Measurements from ENCODE around the gene SUSD1. TPM values are rescaled to one million over a fixed set of nuclear protein-coding genes. Genes with fewer than 3 reads are reported as not detected.

The SUSD1 gene
- total RNA-seq, 6 donors from 2014 or later: 15.5 to 29.5 (median 20.4) TPM

DNA sequence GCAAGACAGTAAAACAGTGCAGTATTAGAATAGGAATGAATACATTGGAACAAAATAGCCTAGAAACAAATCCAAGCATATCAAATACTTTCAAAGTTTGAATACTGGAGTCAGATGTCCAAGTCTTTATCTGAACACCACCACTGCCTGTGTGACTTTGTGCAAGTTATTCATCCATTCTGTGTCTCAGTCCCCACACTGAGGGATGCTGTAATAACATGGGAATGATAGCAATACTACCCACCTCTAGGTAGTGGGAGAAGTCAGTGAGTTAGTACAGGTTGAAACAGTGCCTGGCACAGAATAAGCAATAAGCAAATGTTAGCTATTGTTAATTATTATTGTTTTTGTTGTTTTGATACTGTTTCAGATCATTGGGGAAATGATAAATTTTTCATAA is 130.9 kb downstream of the SUSD1 start:
- TF ChIP-seq POLR2AphosphoS5 (IDR thresholded peaks at IDR 0.05) (no peak), POLR2A (IDR thresholded peaks at IDR 0.05) (no peak), EP300 (IDR thresholded peaks at IDR 0.05) (no peak)
- TF ChIP-seq, protein P1, sequence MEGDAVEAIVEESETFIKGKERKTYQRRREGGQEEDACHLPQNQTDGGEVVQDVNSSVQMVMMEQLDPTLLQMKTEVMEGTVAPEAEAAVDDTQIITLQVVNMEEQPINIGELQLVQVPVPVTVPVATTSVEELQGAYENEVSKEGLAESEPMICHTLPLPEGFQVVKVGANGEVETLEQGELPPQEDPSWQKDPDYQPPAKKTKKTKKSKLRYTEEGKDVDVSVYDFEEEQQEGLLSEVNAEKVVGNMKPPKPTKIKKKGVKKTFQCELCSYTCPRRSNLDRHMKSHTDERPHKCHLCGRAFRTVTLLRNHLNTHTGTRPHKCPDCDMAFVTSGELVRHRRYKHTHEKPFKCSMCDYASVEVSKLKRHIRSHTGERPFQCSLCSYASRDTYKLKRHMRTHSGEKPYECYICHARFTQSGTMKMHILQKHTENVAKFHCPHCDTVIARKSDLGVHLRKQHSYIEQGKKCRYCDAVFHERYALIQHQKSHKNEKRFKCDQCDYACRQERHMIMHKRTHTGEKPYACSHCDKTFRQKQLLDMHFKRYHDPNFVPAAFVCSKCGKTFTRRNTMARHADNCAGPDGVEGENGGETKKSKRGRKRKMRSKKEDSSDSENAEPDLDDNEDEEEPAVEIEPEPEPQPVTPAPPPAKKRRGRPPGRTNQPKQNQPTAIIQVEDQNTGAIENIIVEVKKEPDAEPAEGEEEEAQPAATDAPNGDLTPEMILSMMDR (IDR thresholded peaks at IDR 0.05): no peak
- Histone ChIP-seq H3K4me3 (no peak overlapping the region), H3K4me1 (peaks cover 0 to 3% (median 2%) of the 10 kb centered on the region in 4 donors), H3K9me3 (no peaks in the 10 kb centered on the region), H3K27me3 (no peaks in the 10 kb centered on the region), H3K36me3 (peaks cover 0 to 6% (median 0%) of the 10 kb centered on the region in 4 donors), H3K27ac (no peak overlapping the region)
- ATAC-seq (ENCODE audit: low FRiP score in 2 of 2) (no peak), DNase-seq (no peak)

DNA sequence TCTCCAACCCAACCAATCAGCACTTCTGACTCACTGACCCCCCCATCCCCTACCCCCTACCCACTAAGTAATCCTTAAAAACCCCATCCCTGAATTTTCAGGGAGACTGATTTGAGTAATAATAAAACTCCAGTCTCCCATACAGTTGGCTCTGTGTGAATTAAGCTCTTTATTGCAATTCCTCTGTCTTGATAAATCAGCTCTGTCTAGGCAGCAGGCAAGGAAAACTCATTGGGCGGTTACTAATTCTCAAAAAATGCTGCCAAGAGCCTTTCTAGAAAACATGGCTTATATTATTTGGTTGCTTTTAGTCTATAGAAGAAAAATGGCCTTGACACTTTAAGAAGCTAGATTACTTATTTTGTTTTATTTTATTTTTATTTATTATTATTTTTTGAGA is 131.7 kb downstream of the SUSD1 start:
- H3K4me3 ChIP-seq: no peak overlapping the region
- H3K27me3 ChIP-seq: no peaks in the 10 kb centered on the region
- ATAC-seq (ENCODE audit: low FRiP score in 2 of 2) (no peak), DNase-seq (no peak)
- H3K36me3 ChIP-seq: peaks cover 0 to 6% (median 0%) of the 10 kb centered on the region in 4 donors
- H3K4me1 ChIP-seq: no peaks in the 10 kb centered on the region
- H3K27ac ChIP-seq: no peak overlapping the region
- TF ChIP-seq POLR2A (IDR thresholded peaks at IDR 0.05) (no peak), EP300 (IDR thresholded peaks at IDR 0.05) (no peak), POLR2AphosphoS5 (IDR thresholded peaks at IDR 0.05) (no peak)
- TF ChIP-seq, protein P1 (IDR thresholded peaks at IDR 0.05): no peak
- 94 to 97% methylated on average over 1 of the region's 1 CpG for WGBS, 2 donors
- no peaks in the 10 kb centered on the region for H3K9me3 ChIP-seq

- peaks cover 0 to 6% (median 0%) of the 10 kb centered on the region in 4 donors for H3K36me3 ChIP-seq
- ATAC-seq (ENCODE audit: low FRiP score in 2 of 2): no peak
- TF ChIP-seq POLR2A (IDR thresholded peaks at IDR 0.05): no peak
- no peak for TF ChIP-seq EP300 (IDR thresholded peaks at IDR 0.05)
- TF ChIP-seq, protein P1 (IDR thresholded peaks at IDR 0.05): no peak
- TF ChIP-seq POLR2AphosphoS5 (IDR thresholded peaks at IDR 0.05): no peak
- 89 to 91% methylated on average over 5 of the region's 5 CpGs for WGBS, 2 donors
- H3K9me3 ChIP-seq: no peaks in the 10 kb centered on the region
- no peaks in the 10 kb centered on the region for H3K4me1 ChIP-seq
- H3K27me3 ChIP-seq: no peaks in the 10 kb centered on the region
- DNase-seq: no peak
- H3K27ac ChIP-seq: no peak overlapping the region
- no peak overlapping the region for H3K4me3 ChIP-seq
Observed at GRCh38 chr9:112042769-112043168, 132.3 kb downstream of the SUSD1 start.

GRCh38 chr9:112042244-112042638 is 132.9 kb downstream of the SUSD1 start:
- Histone ChIP-seq H3K4me1 (no peaks in the 10 kb centered on the region), H3K4me3 (no peak overlapping the region), H3K36me3 (peaks cover 0 to 6% (median 0%) of the 10 kb centered on the region in 4 donors), H3K27me3 (no peaks in the 10 kb centered on the region), H3K27ac (no peak overlapping the region), H3K9me3 (no peaks in the 10 kb centered on the region)
- no peak for TF ChIP-seq POLR2A (IDR thresholded peaks at IDR 0.05)
- no peak for TF ChIP-seq POLR2AphosphoS5 (IDR thresholded peaks at IDR 0.05)
- TF ChIP-seq, protein P1 (IDR thresholded peaks at IDR 0.05): no peak
- TF ChIP-seq EP300 (IDR thresholded peaks at IDR 0.05): no peak
- ATAC-seq (ENCODE audit: low FRiP score in 2 of 2) (no peak), DNase-seq (no peak)
- 83 to 92% methylated on average over 3 of the region's 3 CpGs for WGBS, 2 donors

- ATAC-seq (ENCODE audit: low FRiP score in 2 of 2) (peak; percentile 70 to 95), DNase-seq (no peak)
- peaks cover 0 to 6% (median 0%) of the 10 kb centered on the region in 4 donors for H3K36me3 ChIP-seq
- H3K4me1 ChIP-seq: no peaks in the 10 kb centered on the region
- peak; percentile 34 to 83 for TF ChIP-seq POLR2AphosphoS5 (IDR thresholded peaks at IDR 0.05)
- TF ChIP-seq POLR2A (IDR thresholded peaks at IDR 0.05): no peak
- TF ChIP-seq, protein P1 (IDR thresholded peaks at IDR 0.05): no peak
- peak in 2 of 4 donors; percentile 5 to 76 for TF ChIP-seq EP300 (IDR thresholded peaks at IDR 0.05)
- WGBS, 2 donors: 72 to 81% methylated on average over 8 of the region's 8 CpGs
- H3K9me3 ChIP-seq: no peaks in the 10 kb centered on the region
- H3K4me3 ChIP-seq: no peak overlapping the region
- no peaks in the 10 kb centered on the region for H3K27me3 ChIP-seq
- no peak overlapping the region for H3K27ac ChIP-seq
Observed at GRCh38 chr9:112041536-112042243, 133.4 kb downstream of the SUSD1 start.

Data from upper lobe of left lung (tissue), 6 donors.